HG02642 (cell line): ENCODE measurements around the gene TSPAN31.

Experiments used
- ATAC-seq: cut with Tn5 transposase; IDR thresholded peaks from one replicate; pipeline ENCODE4 v1.9.1; 2021; ENCODE audit warnings: mild to moderate bottlenecking; ENCODE audit not compliant: unreplicated experiment, poor library complexity

Gene TSPAN31

GRCh38 chr12:57735198-57735855 lies 9.5 kb upstream of the TSPAN31 start:
- no peak for ATAC-seq

GRCh38 chr12:57735952-57736740 lies 8.7 kb upstream of the TSPAN31 start:
- no peak for ATAC-seq

GRCh38 chr12:57736741-57737466 lies 7.9 kb upstream of the TSPAN31 start:
- ATAC-seq = no peak

GRCh38 chr12:57737467-57738460 lies 7.1 kb upstream of the TSPAN31 start:
- no peak for ATAC-seq

GRCh38 chr12:57738661-57739237 lies 6.1 kb upstream of the TSPAN31 start, which contains the start of gene AGAP2:
AGAP2 (minus strand) TSS chr12:57738742; CDS start chr12:57738246, 496 bp downstream.
- ATAC-seq = no peak

- ATAC-seq = no peak
These were observed 5.5 kb upstream of the TSPAN31 start for GRCh38 chr12:57739387-57739786.

- ATAC-seq = no peak
These were observed 4.8 kb upstream of the TSPAN31 start for GRCh38 chr12:57739914-57740538.

GRCh38 chr12:57740656-57741412 lies 4.0 kb upstream of the TSPAN31 start:
- ATAC-seq = peak; percentile 42

GRCh38 chr12:57741413-57741789 lies 3.4 kb upstream of the TSPAN31 start:
- no peak for ATAC-seq

- peak; percentile 61 for ATAC-seq
These were observed 2.7 kb upstream of the TSPAN31 start for GRCh38 chr12:57741844-57742738.

GRCh38 chr12:57743769-57744168 lies 1.1 kb upstream of the TSPAN31 start:
- no peak for ATAC-seq

GRCh38 chr12:57744194-57744776 lies 554 bp upstream of the TSPAN31 start:
- peak; percentile 38 for ATAC-seq

GRCh38 chr12:57745485-57745881 lies 644 bp downstream of the TSPAN31 start:
- no peak for ATAC-seq

GRCh38 chr12:57746025-57746424 lies 1.2 kb downstream of the TSPAN31 start:
- ATAC-seq = no peak

GRCh38 chr12:57749061-57749460 lies 4.2 kb downstream of the TSPAN31 start:
- no peak for ATAC-seq

- ATAC-seq = no peak
These were observed 6.0 kb downstream of the TSPAN31 start for GRCh38 chr12:57750561-57751431.
